ENCODE results near the gene FCRL1.

The FCRL1 gene

GRCh38 chr1:157833145-157833544 is 13.2 kb upstream of the FCRL1 start:
- CTCF ChIA-PET = no interaction called here
- no peak for DNase-seq (ENCODE audit: low read depth, low spot score)
- H3K4me3 ChIP-seq (ENCODE audit: low read depth, low read length) = no peak overlapping the region
- no peak for TF ChIP-seq CTCF (IDR thresholded peaks at IDR 0.05; ENCODE audit: insufficient read depth, low read length, missing control alignments)
- POLR2A ChIA-PET = no interaction called here

DNA sequence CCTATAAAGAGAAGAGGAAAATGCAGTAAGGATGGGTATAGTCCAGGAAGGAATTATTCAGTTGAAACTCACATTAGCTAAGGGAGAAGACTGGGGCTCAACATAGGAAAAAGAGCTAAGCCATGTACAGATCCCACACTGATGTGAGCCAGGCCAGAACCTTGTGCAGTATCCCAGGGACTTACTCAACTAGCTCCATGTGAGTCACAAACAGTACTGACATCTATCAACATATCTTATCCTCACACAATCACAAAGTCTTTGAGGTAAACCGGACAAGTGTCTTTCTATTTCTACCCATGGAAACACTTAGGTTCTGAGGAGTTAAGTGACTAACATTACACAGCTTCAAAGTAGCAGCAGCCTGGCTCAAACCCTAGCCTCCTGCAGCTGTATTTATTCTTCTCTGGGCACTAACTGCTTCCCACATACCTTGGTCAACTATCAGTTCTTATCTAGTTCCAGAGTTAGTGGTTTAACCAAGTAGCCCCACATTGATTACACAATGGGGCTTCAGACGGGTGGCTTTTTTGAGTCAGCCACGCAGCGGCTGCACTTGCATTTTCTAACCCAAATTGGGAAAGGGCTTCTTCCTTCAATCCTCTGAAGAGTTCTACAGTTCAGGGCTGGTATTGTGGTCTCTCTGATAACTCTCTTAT is 12.2 kb upstream of the FCRL1 start:
- H3K4me3 ChIP-seq (ENCODE audit: low read depth, low read length) = no peak overlapping the region
- DNase-seq (ENCODE audit: low read depth, low spot score) = no peak
- no peak for TF ChIP-seq CTCF (IDR thresholded peaks at IDR 0.05; ENCODE audit: insufficient read depth, low read length, missing control alignments)
- CTCF ChIA-PET = no interaction called here
- POLR2A ChIA-PET = no interaction called here

- POLR2A ChIA-PET = no interaction called here
These were observed 11.0 kb upstream of the FCRL1 start for GRCh38 chr1:157830887-157831286.

GRCh38 chr1:157829711-157830110 is 9.8 kb upstream of the FCRL1 start:
- ChIA-PET POLR2A (no interaction called here), CTCF (no interaction called here)
- no peak for TF ChIP-seq CTCF (IDR thresholded peaks at IDR 0.05; ENCODE audit: insufficient read depth, low read length, missing control alignments)
- DNase-seq (ENCODE audit: low read depth, low spot score) = no peak
- H3K4me3 ChIP-seq (ENCODE audit: low read depth, low read length) = no peak overlapping the region

More at GRCh38 chr1:157830887-157831286, 11.0 kb upstream of the FCRL1 start:
- TF ChIP-seq CTCF (IDR thresholded peaks at IDR 0.05; ENCODE audit: insufficient read depth, low read length, missing control alignments) = no peak
- CTCF ChIA-PET = no interaction called here
- DNase-seq (ENCODE audit: low read depth, low spot score) = no peak
- H3K4me3 ChIP-seq (ENCODE audit: low read depth, low read length) = no peak overlapping the region

- no peak overlapping the region for H3K4me3 ChIP-seq (ENCODE audit: low read depth, low read length)
- ChIA-PET POLR2A (no interaction called here), CTCF (no interaction called here)
- no peak for DNase-seq (ENCODE audit: low read depth, low spot score)
- TF ChIP-seq CTCF (IDR thresholded peaks at IDR 0.05; ENCODE audit: insufficient read depth, low read length, missing control alignments) = no peak
These were observed 9.3 kb upstream of the FCRL1 start for GRCh38 chr1:157829210-157829609.

GRCh38 chr1:157820299-157820698 is 379 bp upstream of the FCRL1 start:
- no peak for TF ChIP-seq CTCF (IDR thresholded peaks at IDR 0.05; ENCODE audit: insufficient read depth, low read length, missing control alignments)
- H3K4me3 ChIP-seq (ENCODE audit: low read depth, low read length) = no peak overlapping the region
- CTCF ChIA-PET = no interaction called here
- DNase-seq (ENCODE audit: low read depth, low spot score) = no peak
- POLR2A ChIA-PET = no interaction called here

Data from AG04449 (cell line).